ENCODE measurements around the gene HECTD4.
A peak's percentile ranks its signal among the peaks of the same experiment; 100 is the strongest.
"Not testable (repeated sequence)": the region's sequence is repeated elsewhere in the genome, so short reads cannot be mapped to it uniquely, and the experiment has no call there.

HECTD4 gene

DNA sequence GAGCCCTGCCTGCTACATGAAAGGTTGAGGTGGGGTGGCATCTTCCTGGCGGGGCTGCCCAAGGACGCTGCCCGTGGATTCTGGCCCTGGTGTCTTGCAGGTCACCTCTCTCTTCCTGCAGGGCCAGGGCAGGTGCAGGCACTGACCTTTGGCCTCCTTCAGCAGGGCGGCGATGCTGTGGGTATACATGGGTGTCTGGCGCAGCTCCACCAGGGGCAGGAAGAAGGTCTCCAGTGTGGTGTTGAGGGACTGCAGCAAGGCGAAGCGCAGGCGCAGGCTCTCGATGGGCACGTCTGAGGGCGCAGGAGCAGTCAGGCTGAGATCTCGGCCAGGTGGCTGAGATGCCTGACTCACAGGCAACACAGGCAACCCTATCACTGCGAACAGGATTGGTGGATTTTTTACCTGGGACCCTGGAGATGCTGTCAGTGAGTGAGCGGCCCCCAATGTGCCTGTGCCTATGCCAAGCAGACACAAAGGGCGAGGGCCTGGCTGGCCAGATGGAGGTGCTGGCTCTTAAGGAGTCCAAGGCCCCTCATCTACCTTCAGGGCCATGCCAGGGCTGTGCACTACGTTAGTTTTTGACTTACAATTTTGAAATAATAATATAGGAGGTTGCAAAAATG is 211.1 kb downstream of the HECTD4 start:
- no peak for DNase-seq

DNA sequence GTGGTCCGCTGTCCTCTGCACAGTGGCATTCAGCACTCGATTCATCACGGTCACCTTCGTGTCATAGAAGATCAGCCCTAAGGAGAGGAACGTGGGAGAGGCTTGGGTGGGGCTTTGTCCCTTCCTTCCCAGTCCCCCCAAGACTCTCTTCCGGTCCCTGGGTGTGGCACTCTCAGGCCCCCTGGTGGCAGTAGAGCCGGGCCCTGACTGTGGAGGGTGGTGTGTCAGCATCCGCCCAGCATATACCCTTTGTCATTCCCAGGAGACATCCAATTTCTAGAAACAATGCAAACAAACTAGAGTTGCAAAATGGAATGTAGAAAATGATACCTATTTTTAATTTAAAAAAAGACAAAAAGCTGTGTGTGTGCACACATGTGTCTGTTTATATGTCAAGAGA is 211.9 kb downstream of the HECTD4 start:
- peak; percentile 65 for DNase-seq

DNA sequence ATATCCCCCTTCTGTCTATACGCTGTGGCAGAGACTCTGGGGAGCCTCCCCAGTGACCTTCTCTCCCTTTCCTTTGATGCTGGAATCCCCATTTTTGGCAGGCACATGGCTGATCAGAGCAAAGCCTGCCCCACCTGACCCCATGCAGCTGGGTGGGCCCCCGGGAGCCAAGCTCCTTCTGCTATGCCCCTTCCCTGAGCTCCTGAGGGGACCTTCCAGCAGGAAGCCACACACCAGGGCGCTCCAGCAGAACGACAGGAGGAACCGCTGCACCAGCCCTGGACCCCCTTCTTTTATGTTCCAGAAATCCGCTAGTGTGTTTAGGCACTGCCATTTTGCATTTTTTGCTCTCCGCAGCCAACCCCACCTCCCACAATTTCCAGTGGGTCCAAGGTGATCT is 212.3 kb downstream of the HECTD4 start:
- no peak for DNase-seq

- DNase-seq, result no peak
These were observed 212.9 kb downstream of the HECTD4 start for GRCh38 chr12:112169161-112169872.

GRCh38 chr12:112168561-112168971 is 213.7 kb downstream of the HECTD4 start:
- no peak for DNase-seq

GRCh38 chr12:112167718-112168525 is 214.3 kb downstream of the HECTD4 start:
- DNase-seq, result no peak

GRCh38 chr12:112167031-112167461 is 215.2 kb downstream of the HECTD4 start:
- no peak for DNase-seq

DNA sequence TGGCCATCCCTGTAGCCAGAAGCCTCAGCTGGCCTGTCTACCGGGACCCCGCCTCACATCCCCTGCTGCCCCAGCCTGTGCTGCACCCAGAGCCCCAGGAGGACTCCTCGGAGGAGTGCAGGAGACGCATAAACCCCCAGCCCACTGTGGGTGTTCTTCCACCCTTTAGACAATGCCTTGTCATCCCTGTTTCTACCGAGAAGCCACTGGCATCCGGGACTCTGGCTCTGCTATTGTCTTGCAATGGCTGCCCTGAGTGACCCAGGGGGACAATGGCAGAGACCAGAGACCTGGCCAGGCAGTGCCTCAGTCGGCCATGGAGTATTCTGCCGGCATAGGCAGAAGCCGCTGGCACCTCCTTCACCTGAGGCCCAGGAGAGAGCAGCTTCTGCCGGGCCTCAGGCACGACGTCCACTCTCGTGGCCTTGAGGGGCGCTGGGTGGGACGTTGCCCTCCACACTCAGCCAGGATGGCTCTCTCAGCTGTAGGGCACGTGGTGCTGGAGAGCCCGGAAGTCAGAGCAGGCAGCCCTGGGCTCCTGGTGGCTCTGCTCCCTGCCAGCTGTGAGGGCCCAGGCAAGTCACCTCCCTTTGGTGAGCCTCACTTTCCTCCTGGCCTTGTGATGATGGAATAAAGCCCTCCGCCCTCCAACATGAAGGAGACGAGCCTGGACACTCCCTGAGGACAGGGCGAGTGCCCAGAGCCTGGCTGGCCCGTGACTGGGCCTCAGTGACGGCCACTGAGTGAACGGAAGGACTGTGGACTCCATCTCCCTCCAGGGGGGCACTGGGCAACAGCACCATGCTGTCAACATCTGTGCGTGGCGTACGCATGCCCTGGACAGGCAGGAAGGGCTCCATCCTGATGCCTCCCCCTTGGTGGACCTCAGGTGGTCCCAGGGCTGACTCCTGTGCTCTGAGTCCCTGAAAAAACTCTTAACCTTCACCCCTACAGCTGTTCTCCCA is 215.9 kb downstream of the HECTD4 start:
- DNase-seq, result no peak

- no peak for DNase-seq
These were observed 216.6 kb downstream of the HECTD4 start for GRCh38 chr12:112165624-112166023.

GRCh38 chr12:112164011-112164660 is 218.1 kb downstream of the HECTD4 start:
- no peak for DNase-seq

- DNase-seq, result no peak
These were observed 218.7 kb downstream of the HECTD4 start for GRCh38 chr12:112163471-112163991.

- no peak for DNase-seq
These were observed 219.2 kb downstream of the HECTD4 start for GRCh38 chr12:112163056-112163455.

DNA sequence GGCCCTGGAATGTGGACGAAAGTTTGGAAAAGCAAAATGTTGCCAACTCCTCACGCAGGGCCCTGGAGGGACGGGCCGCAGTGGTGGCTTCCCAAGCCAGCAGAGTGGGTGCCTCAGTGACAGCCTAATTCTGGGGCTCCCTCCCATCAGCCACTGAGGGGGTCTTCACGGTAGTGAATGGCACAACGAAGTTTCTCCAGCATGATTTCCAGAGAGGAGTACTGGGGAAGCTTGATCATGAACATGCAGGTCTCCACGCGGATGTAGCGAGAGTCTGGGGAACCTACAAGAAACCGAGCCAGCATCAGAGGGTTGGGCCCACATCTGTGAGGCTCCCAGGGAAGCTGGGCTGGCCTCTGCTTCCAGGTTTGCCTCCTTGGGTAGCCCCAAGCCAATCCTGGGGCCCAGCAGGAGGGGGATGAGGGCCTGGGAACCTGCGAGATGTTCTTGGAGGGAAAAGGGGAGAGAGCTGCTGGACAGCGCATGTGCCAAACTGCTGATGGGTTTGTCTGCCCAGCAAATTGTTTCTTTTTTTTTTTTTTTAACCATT is 219.9 kb downstream of the HECTD4 start:
- DNase-seq, result no peak

GRCh38 chr12:112161711-112162110 is 220.5 kb downstream of the HECTD4 start:
- no peak for DNase-seq

DNA sequence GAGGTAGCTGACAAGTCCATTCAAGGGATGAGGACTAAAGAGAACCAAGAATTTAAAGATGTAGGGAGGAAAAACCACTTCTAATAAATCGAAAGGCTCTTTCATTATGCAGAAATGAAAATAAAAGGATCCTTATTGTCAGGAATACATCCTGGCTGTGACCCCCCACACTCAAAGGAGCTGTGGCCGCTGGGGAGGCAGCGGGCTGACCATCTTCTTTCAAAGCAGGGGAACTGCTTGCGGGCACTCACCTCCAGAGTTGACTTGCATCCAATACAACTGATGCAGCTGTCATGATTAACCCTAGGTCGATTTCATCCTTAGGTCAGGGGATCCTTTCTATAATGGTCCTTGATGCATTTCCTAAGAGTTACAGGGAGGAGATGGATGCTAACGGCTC is 221.6 kb downstream of the HECTD4 start:
- DNase-seq, result no peak

DNA sequence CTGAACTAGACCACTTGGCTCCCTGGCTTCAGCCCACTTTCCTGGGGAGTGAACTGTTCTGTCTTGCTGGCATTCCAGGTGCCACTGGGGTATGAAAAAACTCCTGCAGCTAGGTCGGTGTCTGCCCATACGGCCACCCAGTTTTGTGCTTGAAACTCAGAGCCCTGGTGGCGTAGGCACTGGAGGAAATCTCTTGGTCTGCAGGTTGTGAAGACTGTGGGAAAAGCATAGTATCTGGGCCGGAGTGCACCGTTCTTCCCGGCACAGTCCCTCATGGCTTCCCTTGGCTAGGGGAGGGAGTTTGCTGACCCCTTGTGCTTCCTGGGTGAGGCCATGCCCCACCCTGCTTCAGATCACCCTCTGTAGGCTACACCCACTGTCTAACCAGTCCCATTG is 223.1 kb downstream of the HECTD4 start:
- DNase-seq, result no peak

DNA sequence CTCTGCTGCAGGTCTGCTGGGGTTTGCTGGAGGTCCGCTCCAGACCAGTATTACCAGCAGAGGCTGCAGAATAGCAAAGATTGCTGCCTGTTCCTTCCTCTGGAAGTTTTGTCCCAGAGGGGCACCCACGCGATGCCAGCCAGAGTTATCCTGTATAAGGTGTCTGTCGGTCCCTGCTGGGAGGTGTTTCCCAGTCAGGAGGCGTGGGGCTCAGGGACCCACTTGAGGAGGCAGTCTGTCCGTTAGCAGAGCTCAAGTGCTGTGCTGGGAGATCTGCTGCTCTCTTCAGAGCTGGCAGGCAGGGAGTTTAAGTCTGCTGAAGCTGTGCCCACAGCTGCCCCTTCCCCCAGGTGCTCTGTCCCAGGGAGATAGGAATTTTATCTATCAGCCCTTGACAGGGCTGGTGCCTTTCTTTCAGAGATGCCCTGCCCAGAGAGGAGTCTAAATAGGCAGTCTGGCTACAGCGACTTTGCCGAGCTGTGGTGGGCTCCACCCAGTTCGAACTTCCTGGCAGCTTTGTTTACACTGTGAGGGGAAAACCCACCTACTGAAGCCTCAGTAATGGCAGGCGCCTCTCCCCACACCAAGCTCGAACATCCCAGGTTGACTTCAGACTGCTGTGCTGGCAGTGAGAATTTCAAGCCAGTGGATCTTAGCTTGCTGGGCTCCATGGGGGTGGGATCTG is 223.6 kb downstream of the HECTD4 start:
- DNase-seq, result not testable (repeated sequence)

- DNase-seq, result peak; percentile 30
These were observed 228.4 kb downstream of the HECTD4 start for GRCh38 chr12:112153893-112154219.

GRCh38 chr12:112153181-112153892 is 228.9 kb downstream of the HECTD4 start:
- no peak for DNase-seq

Measured in activated CD8-positive, alpha-beta memory T cell treated with anti-CD3 and anti-CD28 coated beads for 24 hours (primary cell).